GM12864 (cell line): ENCODE results near the gene ASTN1.

ENCODE experiments used
- DNase-seq: peaks from one replicate; pipeline ENCODE4 v3.0.0-alpha.2; 2011; ENCODE audit warnings: low read depth
- H3K4me3 ChIP-seq: 2 replicates; pipeline ENCODE4 v1.5.1; 2011; ENCODE audit warnings: mild to moderate bottlenecking, low read depth, low read length, control low read depth
- CTCF ChIP-seq: IDR thresholded peaks from 2 replicates; pipeline ENCODE4 v1.5.1; 2011; ENCODE audit warnings: low read depth, mild to moderate bottlenecking, moderate library complexity, low read length, control low read depth, inconsistent platforms; ENCODE audit errors: missing control alignments

ASTN1 gene

DNA sequence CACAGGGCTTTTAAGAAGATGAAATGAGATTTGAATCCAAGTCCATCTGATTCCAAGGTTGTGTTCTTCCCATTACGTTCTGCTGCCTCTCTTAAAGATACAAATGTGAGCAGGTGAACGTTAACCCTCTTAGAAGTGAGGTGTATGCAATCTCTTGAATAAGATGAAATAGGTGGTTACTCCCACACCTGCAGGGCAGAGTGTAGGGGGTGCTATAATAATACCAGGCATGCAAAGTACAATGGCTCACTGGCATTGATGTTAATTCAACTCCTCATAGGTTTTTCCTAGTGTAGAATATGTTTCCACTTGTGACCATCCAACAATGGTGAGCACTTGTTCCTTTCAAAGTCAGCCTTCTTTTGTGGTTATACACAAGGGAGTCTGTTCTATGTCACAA lies 163.0 kb downstream of the ASTN1 start:
- TF ChIP-seq CTCF: no peak

DNA sequence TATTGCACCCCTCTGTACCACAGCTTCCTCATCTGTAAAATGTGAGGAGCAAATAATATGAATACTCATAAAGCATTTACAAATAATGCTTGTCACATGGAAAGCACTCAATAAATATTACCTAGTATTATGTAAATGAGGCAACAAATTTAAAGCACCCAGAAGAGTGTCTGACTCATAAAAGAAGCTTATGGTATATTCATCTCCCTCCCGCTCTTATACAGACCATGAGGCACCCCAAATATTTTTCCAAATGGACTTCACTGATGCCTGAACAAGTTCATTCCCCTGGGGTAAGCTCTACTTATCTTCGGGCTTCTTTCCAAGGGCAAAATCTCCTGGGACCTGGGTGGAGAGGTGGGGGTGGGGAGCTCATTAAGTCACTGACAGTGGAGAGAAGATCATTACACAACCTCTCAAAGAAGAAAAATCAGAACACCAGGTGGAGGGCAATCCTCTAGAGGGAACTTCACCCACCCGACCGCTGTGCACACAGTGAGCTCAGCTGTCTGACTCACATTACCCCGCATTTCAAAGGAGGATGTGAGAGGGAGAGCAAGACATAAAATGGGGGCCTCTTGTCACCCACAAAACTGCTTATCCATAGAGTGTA lies 166.2 kb downstream of the ASTN1 start:
- H3K4me3 ChIP-seq: no peak overlapping the region
- DNase-seq: no peak
- TF ChIP-seq CTCF: no peak

More for the DNA sequence above, 163.0 kb downstream of the ASTN1 start:
- no peak for DNase-seq
- H3K4me3 ChIP-seq: no peak overlapping the region

DNA sequence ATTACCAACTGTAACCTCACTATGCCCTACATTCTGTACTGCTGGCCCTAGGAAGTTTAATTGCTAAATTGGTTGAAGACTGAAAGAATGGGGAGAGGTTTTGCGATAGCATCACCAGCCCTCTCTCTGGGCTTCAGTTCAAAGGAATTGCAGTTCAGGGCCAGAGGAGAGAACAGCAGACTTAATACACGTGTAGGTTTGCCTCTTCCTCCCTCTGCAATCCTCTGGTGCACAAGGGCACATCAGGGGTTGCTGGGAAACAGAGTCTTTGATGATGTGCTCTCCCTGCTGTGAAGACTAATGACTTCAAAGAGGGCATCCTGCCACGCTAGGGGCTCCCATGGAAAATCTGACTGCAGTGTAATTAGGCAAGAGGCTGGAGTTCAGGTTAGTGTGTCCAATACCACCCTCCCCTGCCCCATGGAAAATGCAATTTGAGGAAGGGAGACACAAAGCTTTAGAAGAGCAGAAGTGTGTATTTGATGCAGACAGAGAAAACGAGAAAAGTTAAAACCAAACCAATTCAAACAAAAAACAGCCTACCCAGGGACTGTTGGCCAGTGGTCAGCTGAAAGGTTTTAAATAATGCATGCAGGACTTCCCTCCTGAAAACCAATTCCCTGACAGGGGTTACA lies 167.9 kb downstream of the ASTN1 start:
- TF ChIP-seq CTCF: no peak
- DNase-seq: no peak
- no peak overlapping the region for H3K4me3 ChIP-seq

DNA sequence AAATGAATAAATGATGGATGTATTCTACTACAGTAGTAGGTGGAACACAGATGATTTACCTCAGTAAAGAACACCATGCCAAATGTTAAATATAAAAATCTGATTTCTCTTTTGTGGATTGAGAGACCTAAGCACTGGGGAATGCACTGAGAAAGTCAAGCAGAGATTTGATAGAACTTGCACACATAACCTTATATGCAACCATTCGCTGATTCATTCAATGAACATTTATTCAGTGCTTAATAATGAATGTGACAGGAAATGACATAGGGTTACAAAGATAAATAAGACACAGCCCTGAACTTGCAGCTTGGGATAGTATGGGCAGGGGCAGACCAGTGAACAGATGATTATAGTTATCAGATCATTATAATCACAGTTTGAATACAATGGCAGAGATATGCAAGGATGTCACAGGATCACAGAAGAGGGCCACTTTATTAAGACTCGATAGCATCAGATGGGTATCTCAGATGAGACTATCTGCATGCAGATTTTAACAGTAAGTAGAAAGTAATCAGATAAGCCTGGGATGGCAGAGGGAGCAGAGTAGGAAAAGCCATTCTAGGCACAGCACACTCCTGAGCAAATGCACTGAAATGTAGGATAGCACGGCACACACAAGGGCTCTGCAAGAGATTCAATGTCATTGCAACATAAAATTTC lies 169.4 kb downstream of the ASTN1 start:
- no peak overlapping the region for H3K4me3 ChIP-seq
- TF ChIP-seq CTCF: no peak
- DNase-seq: no peak

- no peak for TF ChIP-seq CTCF
- no peak for DNase-seq
- H3K4me3 ChIP-seq: no peak overlapping the region
Observed at GRCh38 chr1:176993587-176993986, 170.9 kb downstream of the ASTN1 start.

GRCh38 chr1:176989754-176990153 lies 174.8 kb downstream of the ASTN1 start:
- TF ChIP-seq CTCF: no peak
- no peak for DNase-seq
- no peak overlapping the region for H3K4me3 ChIP-seq
